ENCODE measurements around the gene NR0B1. TPM values are rescaled to one million over a fixed set of nuclear protein-coding genes. Genes with fewer than 3 reads are reported as not detected.

Gene NR0B1, protein sequence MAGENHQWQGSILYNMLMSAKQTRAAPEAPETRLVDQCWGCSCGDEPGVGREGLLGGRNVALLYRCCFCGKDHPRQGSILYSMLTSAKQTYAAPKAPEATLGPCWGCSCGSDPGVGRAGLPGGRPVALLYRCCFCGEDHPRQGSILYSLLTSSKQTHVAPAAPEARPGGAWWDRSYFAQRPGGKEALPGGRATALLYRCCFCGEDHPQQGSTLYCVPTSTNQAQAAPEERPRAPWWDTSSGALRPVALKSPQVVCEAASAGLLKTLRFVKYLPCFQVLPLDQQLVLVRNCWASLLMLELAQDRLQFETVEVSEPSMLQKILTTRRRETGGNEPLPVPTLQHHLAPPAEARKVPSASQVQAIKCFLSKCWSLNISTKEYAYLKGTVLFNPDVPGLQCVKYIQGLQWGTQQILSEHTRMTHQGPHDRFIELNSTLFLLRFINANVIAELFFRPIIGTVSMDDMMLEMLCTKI
- not detected for total RNA-seq
- polyA plus RNA-seq = under 1 TPM in 1 of 3 donors, not detected in 2; 0.06 TPM

DNA sequence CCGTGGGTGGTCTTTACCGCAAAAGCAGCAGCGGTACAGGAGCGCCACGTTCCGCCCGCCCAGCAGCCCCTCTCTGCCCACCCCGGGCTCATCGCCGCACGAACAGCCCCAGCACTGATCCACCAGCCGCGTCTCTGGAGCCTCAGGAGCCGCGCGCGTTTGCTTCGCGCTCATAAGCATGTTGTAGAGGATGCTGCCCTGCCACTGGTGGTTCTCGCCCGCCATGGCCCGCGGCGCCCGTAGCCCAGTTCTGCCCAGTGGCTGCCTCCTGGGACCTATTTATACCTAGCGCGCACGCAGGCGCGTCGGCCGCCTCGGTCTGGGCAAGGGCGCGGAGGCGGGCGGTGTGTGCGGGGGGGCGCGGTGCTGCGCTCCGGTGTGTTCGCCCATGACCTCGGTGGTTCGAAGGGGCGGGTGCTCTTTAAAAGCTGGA, at the start of gene NR0B1:
NR0B1 (minus strand) TSS at position 252 of the 433 bp plus-strand sequence; CDS start at position 225, 27 bp downstream.
- WGBS, 2 donors = 3 to 7% methylated on average over 46 of the region's 46 CpGs
- Histone ChIP-seq H3K4me1 (peaks cover 0 to 10% (median 3%) of the 10 kb centered on the region in 4 donors), H3K27ac (no peak within 1 kb of the TSS), H3K9me3 (no peaks in the 10 kb centered on the region), H3K4me3 (peak within 1 kb of the TSS in 2 of 4 donors; percentile 12 to 17), H3K27me3 (peaks cover 9 to 22% (median 9%) of the 10 kb centered on the region in 3 donors), H3K36me3 (no peaks in the 10 kb centered on the region)
- DNase-seq = no peak
- TF ChIP-seq POLR2AphosphoS5 (IDR thresholded peaks at IDR 0.05) = no peak
- TF ChIP-seq, protein P1, sequence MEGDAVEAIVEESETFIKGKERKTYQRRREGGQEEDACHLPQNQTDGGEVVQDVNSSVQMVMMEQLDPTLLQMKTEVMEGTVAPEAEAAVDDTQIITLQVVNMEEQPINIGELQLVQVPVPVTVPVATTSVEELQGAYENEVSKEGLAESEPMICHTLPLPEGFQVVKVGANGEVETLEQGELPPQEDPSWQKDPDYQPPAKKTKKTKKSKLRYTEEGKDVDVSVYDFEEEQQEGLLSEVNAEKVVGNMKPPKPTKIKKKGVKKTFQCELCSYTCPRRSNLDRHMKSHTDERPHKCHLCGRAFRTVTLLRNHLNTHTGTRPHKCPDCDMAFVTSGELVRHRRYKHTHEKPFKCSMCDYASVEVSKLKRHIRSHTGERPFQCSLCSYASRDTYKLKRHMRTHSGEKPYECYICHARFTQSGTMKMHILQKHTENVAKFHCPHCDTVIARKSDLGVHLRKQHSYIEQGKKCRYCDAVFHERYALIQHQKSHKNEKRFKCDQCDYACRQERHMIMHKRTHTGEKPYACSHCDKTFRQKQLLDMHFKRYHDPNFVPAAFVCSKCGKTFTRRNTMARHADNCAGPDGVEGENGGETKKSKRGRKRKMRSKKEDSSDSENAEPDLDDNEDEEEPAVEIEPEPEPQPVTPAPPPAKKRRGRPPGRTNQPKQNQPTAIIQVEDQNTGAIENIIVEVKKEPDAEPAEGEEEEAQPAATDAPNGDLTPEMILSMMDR (IDR thresholded peaks at IDR 0.05) = no peak
- TF ChIP-seq EP300 (IDR thresholded peaks at IDR 0.05) = no peak
- no peak for TF ChIP-seq POLR2A (IDR thresholded peaks at IDR 0.05)
- intact Hi-C loops (cut with DNase I) = no loop called here

DNA sequence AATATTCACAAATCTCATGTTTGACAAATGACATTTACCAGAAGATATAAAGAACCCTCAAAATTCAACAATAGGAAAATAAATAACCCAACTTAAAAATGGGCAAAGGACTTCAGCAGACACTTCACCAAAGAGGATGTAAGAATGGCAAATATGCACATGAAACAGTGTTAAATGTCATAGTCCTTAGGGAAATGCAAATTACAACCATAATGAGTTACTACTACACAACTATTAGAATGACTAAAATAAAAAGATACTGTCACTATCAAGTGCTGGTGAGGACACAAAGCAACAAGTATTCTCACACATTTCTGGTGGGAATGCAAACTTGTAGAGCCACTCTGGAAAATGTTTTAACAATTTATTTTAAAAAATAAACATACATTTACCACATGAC, 40.8 kb upstream of the NR0B1 start:
- no peak overlapping the region for H3K4me3 ChIP-seq
- H3K36me3 ChIP-seq = no peaks in the 10 kb centered on the region
- TF ChIP-seq EP300 (IDR thresholded peaks at IDR 0.05) = no peak
- no peak for TF ChIP-seq POLR2A (IDR thresholded peaks at IDR 0.05)
- TF ChIP-seq, protein P1 (IDR thresholded peaks at IDR 0.05) = no peak
- H3K27me3 ChIP-seq = no peaks in the 10 kb centered on the region
- H3K4me1 ChIP-seq = no peaks in the 10 kb centered on the region
- intact Hi-C loops (cut with DNase I) = no loop called here
- DNase-seq = no peak
- no peaks in the 10 kb centered on the region for H3K9me3 ChIP-seq
- no peak overlapping the region for H3K27ac ChIP-seq

DNA sequence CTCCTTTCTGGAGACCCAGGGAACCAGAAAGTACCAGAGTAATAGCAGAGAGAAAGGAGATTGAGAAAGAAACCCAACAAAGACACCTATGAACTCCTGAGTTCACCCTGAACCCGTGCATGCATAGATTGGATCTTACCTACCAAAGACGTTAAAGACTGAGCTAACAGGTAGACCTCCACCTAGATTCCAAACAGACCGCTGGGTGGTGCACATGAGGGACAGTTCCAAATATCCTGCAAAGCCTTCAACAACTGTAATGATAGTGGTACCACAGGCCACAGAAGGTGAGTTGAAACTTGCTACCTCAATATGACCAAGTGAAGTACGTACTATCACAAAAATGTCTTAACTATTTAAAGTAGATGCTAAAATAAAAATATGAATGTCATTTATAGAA, 34.0 kb upstream of the NR0B1 start:
- Histone ChIP-seq H3K27ac (no peak overlapping the region), H3K36me3 (no peaks in the 10 kb centered on the region), H3K4me3 (no peak overlapping the region), H3K9me3 (no peaks in the 10 kb centered on the region), H3K27me3 (no peaks in the 10 kb centered on the region), H3K4me1 (no peaks in the 10 kb centered on the region)
- intact Hi-C loops (cut with DNase I) = no loop called here
- 59 to 65% methylated on average over 4 of the region's 4 CpGs for WGBS, 2 donors
- DNase-seq = no peak
- no peak for TF ChIP-seq POLR2A (IDR thresholded peaks at IDR 0.05)
- no peak for TF ChIP-seq EP300 (IDR thresholded peaks at IDR 0.05)
- TF ChIP-seq, protein P1 (IDR thresholded peaks at IDR 0.05) = no peak
- no peak for TF ChIP-seq POLR2AphosphoS5 (IDR thresholded peaks at IDR 0.05)

DNA sequence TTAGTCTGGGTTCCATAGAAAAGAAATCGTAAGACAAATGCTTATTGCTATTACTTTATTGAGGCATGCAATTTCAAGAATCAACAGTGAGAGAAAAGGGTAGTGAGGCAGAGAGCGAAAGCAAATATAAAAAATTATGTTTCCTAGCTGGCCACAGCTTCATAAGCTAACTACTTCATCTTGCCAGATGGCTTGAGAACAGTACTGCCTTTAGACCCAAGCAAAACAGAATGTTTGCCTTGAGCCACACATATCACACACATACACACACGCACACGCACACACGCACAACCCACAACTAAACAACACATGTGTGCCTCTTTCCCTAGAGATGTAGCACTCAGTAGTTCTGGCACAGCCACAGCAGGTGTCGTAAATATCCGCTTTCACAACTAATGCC, 31.6 kb upstream of the NR0B1 start:
- H3K27ac ChIP-seq = no peak overlapping the region
- H3K9me3 ChIP-seq = no peaks in the 10 kb centered on the region
- no peak overlapping the region for H3K4me3 ChIP-seq
- intact Hi-C loops (cut with DNase I) = no loop called here
- no peaks in the 10 kb centered on the region for H3K36me3 ChIP-seq
- H3K4me1 ChIP-seq = no peaks in the 10 kb centered on the region
- H3K27me3 ChIP-seq = no peaks in the 10 kb centered on the region
- no peak for DNase-seq
- no peak for TF ChIP-seq POLR2AphosphoS5 (IDR thresholded peaks at IDR 0.05)
- TF ChIP-seq EP300 (IDR thresholded peaks at IDR 0.05) = no peak
- TF ChIP-seq, protein P1 (IDR thresholded peaks at IDR 0.05) = no peak
- no peak for TF ChIP-seq POLR2A (IDR thresholded peaks at IDR 0.05)
- 90 to 94% methylated on average over 7 of the region's 7 CpGs for WGBS, 2 donors

All from sigmoid colon (tissue), 7 donors.